ENCODE results near the gene CARD10. TPM values are rescaled to one million over a fixed set of nuclear protein-coding genes. Genes with fewer than 3 reads are reported as not detected.
"Not testable (repeated sequence)": the region's sequence is repeated elsewhere in the genome, so short reads cannot be mapped to it uniquely, and the experiment has no call there.

Gene CARD10
- total RNA-seq, 1 experiment from 2014 or later: 17.7 TPM

- not testable (repeated sequence) for H3K56ac ChIP-seq (ENCODE audit: insufficient read length, low read depth, low read length); H4K8ac ChIP-seq (replicated peaks; ENCODE audit: insufficient read length, low read depth, low read length); H3K27me3 ChIP-seq (ENCODE audit: insufficient read depth, low read length); H4K20me1 ChIP-seq (ENCODE audit: control insufficient read depth, insufficient read depth, insufficient read length); H3K79me1 ChIP-seq (ENCODE audit: insufficient read depth, low read depth, low read length, poor library complexity, severe bottlenecking); H2BK12ac ChIP-seq (ENCODE audit: insufficient read length, low read depth, low read length); H3K4me2 ChIP-seq (ENCODE audit: insufficient read depth, insufficient read length, low read length); H3T11ph ChIP-seq (ENCODE audit: low read length); H2AK5ac ChIP-seq (ENCODE audit: insufficient read length, low read length); H3K23me2 ChIP-seq (ENCODE audit: insufficient read length, low read depth, low read length, poor library complexity, severe bottlenecking); H2AFZ ChIP-seq (ENCODE audit: low read length); H4K91ac ChIP-seq (ENCODE audit: insufficient read length, low read depth, low read length); H3K23ac ChIP-seq (ENCODE audit: insufficient read length, low read depth, low read length); H3K4me3 Mint-ChIP-seq; H3K9ac ChIP-seq (ENCODE audit: extremely low read depth, insufficient read length, low read length); H2BK120ac ChIP-seq (ENCODE audit: low read depth, low read length, poor library complexity, severe bottlenecking); H3K27ac ChIP-seq (ENCODE audit: insufficient read length, low read depth, low read length); DNase-seq; H3K4me1 ChIP-seq (ENCODE audit: insufficient read depth, low read length); H2BK20ac ChIP-seq (ENCODE audit: low read depth, low read length, poor library complexity, severe bottlenecking); H3K36me3 Mint-ChIP-seq (ENCODE audit: insufficient read depth in 1 of 3, low read depth in 3 of 3); H3K79me2 ChIP-seq (ENCODE audit: insufficient read depth, low read length); H3K4ac ChIP-seq (ENCODE audit: low read depth, low read length); H3K27ac Mint-ChIP-seq; H3K9me3 Mint-ChIP-seq; H2BK5ac ChIP-seq (ENCODE audit: insufficient read length, low read length); H3K14ac ChIP-seq (ENCODE audit: insufficient read depth, low read length); H4K5ac ChIP-seq (ENCODE audit: insufficient read length, low read depth, low read length); H3K9me3 ChIP-seq (ENCODE audit: control insufficient read depth, low read depth, low read length); H3K18ac ChIP-seq (ENCODE audit: insufficient read length, low read depth, low read length); H2BK15ac ChIP-seq (ENCODE audit: low read depth, low read length)
- Mint-ChIP-seq H3K27me3 (ENCODE audit: low read depth) (peaks cover 11% of the 10 kb centered on the region), H3K4me1 (peaks cover 12 to 22% of the 10 kb centered on the region in 2 experiments)
- WGBS (ENCODE audit: extremely low coverage, insufficient read length, low lambda C conversion rate): no CpG with 5 or more reads among the region's 6 CpGs
Observed at GRCh38 chr22:37539790-37540189, 20.6 kb upstream of the CARD10 start.
